ENCODE results near the gene RPL13A.

DNA sequence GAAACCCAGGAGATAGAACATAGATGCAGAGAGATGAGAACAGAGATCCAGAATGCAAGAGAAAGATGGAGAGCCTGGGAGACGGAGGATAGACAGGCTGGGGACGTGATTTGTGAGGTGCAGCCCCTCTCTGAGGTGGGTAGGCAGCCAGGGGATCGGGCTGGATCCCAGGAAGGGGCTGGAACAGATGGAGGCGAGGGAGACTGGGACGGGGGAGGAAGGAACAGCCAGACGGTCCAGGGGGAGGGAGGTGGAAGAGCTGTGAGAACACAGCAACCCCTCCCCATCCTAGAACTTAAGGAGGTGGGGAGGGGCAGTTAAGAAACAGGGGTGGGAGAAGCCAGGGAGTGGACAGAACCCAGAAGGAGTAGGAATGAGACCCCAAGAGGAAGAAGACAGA is 49.1 kb upstream of the RPL13A start:
- no peak for TF ChIP-seq POLR2A (IDR thresholded peaks at IDR 0.05)
- TF ChIP-seq, protein P1, sequence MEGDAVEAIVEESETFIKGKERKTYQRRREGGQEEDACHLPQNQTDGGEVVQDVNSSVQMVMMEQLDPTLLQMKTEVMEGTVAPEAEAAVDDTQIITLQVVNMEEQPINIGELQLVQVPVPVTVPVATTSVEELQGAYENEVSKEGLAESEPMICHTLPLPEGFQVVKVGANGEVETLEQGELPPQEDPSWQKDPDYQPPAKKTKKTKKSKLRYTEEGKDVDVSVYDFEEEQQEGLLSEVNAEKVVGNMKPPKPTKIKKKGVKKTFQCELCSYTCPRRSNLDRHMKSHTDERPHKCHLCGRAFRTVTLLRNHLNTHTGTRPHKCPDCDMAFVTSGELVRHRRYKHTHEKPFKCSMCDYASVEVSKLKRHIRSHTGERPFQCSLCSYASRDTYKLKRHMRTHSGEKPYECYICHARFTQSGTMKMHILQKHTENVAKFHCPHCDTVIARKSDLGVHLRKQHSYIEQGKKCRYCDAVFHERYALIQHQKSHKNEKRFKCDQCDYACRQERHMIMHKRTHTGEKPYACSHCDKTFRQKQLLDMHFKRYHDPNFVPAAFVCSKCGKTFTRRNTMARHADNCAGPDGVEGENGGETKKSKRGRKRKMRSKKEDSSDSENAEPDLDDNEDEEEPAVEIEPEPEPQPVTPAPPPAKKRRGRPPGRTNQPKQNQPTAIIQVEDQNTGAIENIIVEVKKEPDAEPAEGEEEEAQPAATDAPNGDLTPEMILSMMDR (IDR thresholded peaks at IDR 0.05): no peak
- no peak for TF ChIP-seq EP300 (IDR thresholded peaks at IDR 0.05)

Data from tibial nerve (tissue), 4 donors.